Endodermal cell (in vitro differentiated cells): ENCODE data around the gene FERMT3. TPM values are rescaled to one million over a fixed set of nuclear protein-coding genes. Genes with fewer than 3 reads are reported as not detected.

Experiments
- DNase-seq: peaks from one replicate; pipeline ENCODE4 v3.0.0-alpha.2; 2017
- H3K27ac ChIP-seq: 2 replicates; pipeline ENCODE4 v1.5.1; 2013; ENCODE audit warnings: mild to moderate bottlenecking, low read depth, low read length, moderate library complexity
- H3K27me3 ChIP-seq: 2 replicates; pipeline ENCODE4 v1.6.1; 2013; ENCODE audit warnings: mild to moderate bottlenecking, low read length, moderate library complexity; ENCODE audit not compliant: insufficient read depth, control insufficient read depth, poor library complexity, severe bottlenecking
- H3K36me3 ChIP-seq: 2 replicates; pipeline ENCODE4 v1.7.0; 2013; ENCODE audit warnings: mild to moderate bottlenecking, low read length, moderate library complexity; ENCODE audit not compliant: control insufficient read depth, insufficient read depth
- H3K4me1 ChIP-seq: one replicate; pipeline ENCODE4 v1.7.0; 2013; ENCODE audit warnings: low read length; ENCODE audit not compliant: control insufficient read depth, insufficient read depth
- H3K4me3 ChIP-seq: 2 replicates; pipeline ENCODE4 v1.5.1; 2013; ENCODE audit warnings: mild to moderate bottlenecking, low read length, moderate library complexity
- H3K9ac ChIP-seq: 2 replicates; pipeline ENCODE4 v1.6.1; 2013; ENCODE audit warnings: mild to moderate bottlenecking, low read length, moderate library complexity; ENCODE audit not compliant: poor library complexity, severe bottlenecking; ENCODE audit errors: extremely low read depth
- H3K9me3 ChIP-seq: 2 replicates; pipeline ENCODE4 v1.6.1; 2013; ENCODE audit warnings: mild to moderate bottlenecking, low read length, moderate library complexity; ENCODE audit not compliant: control insufficient read depth
- H3K27ac Mint-ChIP-seq: 2 replicates; pipeline ENCODE4 v1.8.0; 2020; ENCODE audit warnings: mixed read lengths
- H3K27me3 Mint-ChIP-seq: 2 replicates; pipeline ENCODE4 v1.8.0; 2021; ENCODE audit warnings: mild to moderate bottlenecking, mixed read lengths; ENCODE audit not compliant: insufficient read depth
- H3K36me3 Mint-ChIP-seq: 2 replicates; pipeline ENCODE4 v1.8.0; 2020; ENCODE audit warnings: low read depth, mixed read lengths
- H3K4me1 Mint-ChIP-seq: 2 replicates; pipeline ENCODE4 v1.8.0; 2020; ENCODE audit warnings: mixed read lengths
- H3K4me3 Mint-ChIP-seq: 2 replicates; pipeline ENCODE4 v1.8.0; 2020; ENCODE audit warnings: mild to moderate bottlenecking, moderate library complexity, mixed read lengths
- H3K9me3 Mint-ChIP-seq: 2 replicates; pipeline ENCODE4 v1.8.0; 2020; ENCODE audit warnings: mild to moderate bottlenecking, mixed read lengths
- WGBS, 2 experiments: methylation state at CpG; one replicate each; pipeline versions ENCODE4 v1.1.5 to v1.1.7; 2013; ENCODE audit warnings: missing lambda C conversion rate in 2 of 2, mixed read lengths in 1 of 2; ENCODE audit not compliant: insufficient coverage in 1 of 2, insufficient read length in 1 of 2; 5-methylcytosine and 5-hydroxymethylcytosine counted together
- total RNA-seq, 2 donors: library from RNA; stranded (reverse); fragmentation: NEBNext Ultra II Directional in 1 of 2; extraction: Animal tissue kit (Norgen Biotek cat#: 25700) in 1 of 2; gene quantifications; 2 replicates in 1 of 2; 3 replicates in 1 of 2; pipeline ENCODE4 v1.2.1, GENCODE V29; 2021
- TF ChIP-seq, protein P1 (sequence below): fragments of 200-600 bp; sonication (generic); conservative IDR thresholded peaks from 2 replicates; pipeline ENCODE4 v1.5.0; 2021; ENCODE audit warnings: antibody characterized with exemption, mild to moderate bottlenecking

The FERMT3 gene
- total RNA-seq, 2 donors from 2014 or later: 4.2 to 5.3 TPM

DNA sequence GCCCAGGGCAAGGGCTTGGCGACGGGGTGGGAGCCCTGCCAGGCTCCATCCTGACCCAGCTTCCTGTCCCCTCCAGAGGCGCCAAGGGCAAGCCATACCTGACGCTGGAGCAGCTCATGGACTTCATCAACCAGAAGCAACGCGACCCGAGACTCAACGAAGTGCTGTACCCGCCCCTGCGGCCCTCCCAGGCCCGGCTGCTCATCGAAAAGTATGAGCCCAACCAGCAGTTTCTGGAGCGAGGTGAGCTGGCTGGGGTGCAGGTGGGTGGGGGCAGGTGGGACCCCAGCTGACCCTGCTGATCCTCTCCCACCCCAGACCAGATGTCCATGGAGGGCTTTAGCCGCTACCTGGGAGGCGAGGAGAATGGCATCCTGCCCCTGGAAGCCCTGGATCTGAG is 49.8 kb downstream of the FERMT3 start:
- DNase-seq: no peak
- Mint-ChIP-seq H3K9me3 (no peaks in the 10 kb centered on the region), H3K27me3 (no peaks in the 10 kb centered on the region), H3K4me3 (no peak overlapping the region), H3K27ac (no peak overlapping the region), H3K36me3 (peaks cover 40% of the 10 kb centered on the region), H3K4me1 (peaks cover 5% of the 10 kb centered on the region)
- Histone ChIP-seq H3K4me3 (no peak overlapping the region), H3K9me3 (no peaks in the 10 kb centered on the region), H3K27me3 (no peaks in the 10 kb centered on the region), H3K27ac (no peak overlapping the region), H3K36me3 (peaks cover 56% of the 10 kb centered on the region), H3K9ac (no peak overlapping the region), H3K4me1 (no peaks in the 10 kb centered on the region)
- WGBS, 2 experiments: 95 to 96% methylated on average over 3 to 15 of the region's 15 CpGs
- TF ChIP-seq, protein P1, sequence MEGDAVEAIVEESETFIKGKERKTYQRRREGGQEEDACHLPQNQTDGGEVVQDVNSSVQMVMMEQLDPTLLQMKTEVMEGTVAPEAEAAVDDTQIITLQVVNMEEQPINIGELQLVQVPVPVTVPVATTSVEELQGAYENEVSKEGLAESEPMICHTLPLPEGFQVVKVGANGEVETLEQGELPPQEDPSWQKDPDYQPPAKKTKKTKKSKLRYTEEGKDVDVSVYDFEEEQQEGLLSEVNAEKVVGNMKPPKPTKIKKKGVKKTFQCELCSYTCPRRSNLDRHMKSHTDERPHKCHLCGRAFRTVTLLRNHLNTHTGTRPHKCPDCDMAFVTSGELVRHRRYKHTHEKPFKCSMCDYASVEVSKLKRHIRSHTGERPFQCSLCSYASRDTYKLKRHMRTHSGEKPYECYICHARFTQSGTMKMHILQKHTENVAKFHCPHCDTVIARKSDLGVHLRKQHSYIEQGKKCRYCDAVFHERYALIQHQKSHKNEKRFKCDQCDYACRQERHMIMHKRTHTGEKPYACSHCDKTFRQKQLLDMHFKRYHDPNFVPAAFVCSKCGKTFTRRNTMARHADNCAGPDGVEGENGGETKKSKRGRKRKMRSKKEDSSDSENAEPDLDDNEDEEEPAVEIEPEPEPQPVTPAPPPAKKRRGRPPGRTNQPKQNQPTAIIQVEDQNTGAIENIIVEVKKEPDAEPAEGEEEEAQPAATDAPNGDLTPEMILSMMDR: no peak

- Mint-ChIP-seq H3K4me1 (peaks cover 5% of the 10 kb centered on the region), H3K9me3 (no peaks in the 10 kb centered on the region), H3K27me3 (no peaks in the 10 kb centered on the region), H3K4me3 (no peak overlapping the region), H3K27ac (no peak overlapping the region), H3K36me3 (peaks cover 55% of the 10 kb centered on the region)
- no peak overlapping the region for H3K9ac ChIP-seq
- WGBS, 2 experiments: 94 to 95% methylated on average over 24 of the region's 24 CpGs
- peaks cover 66% of the 10 kb centered on the region for H3K36me3 ChIP-seq
- no peak for DNase-seq
- H3K4me3 ChIP-seq: no peak overlapping the region
- no peak overlapping the region for H3K27ac ChIP-seq
- TF ChIP-seq, protein P1: no peak
- H3K4me1 ChIP-seq: no peaks in the 10 kb centered on the region
- no peaks in the 10 kb centered on the region for H3K9me3 ChIP-seq
- no peaks in the 10 kb centered on the region for H3K27me3 ChIP-seq
Measured at GRCh38 chr11:64258356-64258755, 51.8 kb downstream of the FERMT3 start.

DNA sequence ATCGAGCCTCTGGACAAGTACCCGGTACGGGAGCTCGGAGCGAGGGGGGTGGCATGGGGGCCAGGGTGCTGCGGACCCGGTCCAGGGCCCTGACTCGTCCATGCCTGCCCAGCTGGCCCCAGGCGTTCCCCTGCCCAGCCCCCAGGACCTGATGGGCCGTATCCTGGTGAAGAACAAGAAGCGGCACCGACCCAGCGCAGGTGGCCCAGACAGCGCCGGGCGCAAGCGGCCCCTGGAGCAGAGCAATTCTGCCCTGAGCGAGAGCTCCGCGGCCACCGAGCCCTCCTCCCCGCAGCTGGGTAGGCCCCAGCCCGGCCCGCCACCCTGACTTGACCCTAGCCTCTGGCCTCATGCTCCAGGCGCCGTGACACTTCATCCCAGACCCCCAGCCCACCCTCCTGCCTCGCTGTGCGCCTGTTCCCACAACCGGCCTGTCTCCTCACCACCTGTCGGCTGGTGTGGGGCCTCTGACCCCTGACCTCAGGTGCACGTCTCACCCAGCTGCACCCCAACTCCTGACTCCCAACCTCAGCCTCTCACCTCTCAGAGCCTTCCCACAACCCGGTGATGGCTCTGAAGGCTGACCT is 52.5 kb downstream of the FERMT3 start:
- H3K27ac Mint-ChIP-seq: no peak overlapping the region
- WGBS, 2 experiments: 95 to 97% methylated on average over 17 to 32 of the region's 32 CpGs

More for the DNA sequence above, 52.5 kb downstream of the FERMT3 start:
- no peak for DNase-seq
- TF ChIP-seq, protein P1: no peak
- no peaks in the 10 kb centered on the region for H3K4me1 Mint-ChIP-seq
- H3K36me3 ChIP-seq: peaks cover 70% of the 10 kb centered on the region
- peaks cover 53% of the 10 kb centered on the region for H3K36me3 Mint-ChIP-seq
- no peak overlapping the region for H3K4me3 ChIP-seq
- H3K4me3 Mint-ChIP-seq: no peak overlapping the region
- H3K9me3 Mint-ChIP-seq: no peaks in the 10 kb centered on the region
- no peaks in the 10 kb centered on the region for H3K4me1 ChIP-seq
- H3K27ac ChIP-seq: no peak overlapping the region
- H3K9me3 ChIP-seq: no peaks in the 10 kb centered on the region
- no peak overlapping the region for H3K9ac ChIP-seq
- no peaks in the 10 kb centered on the region for H3K27me3 ChIP-seq
- no peaks in the 10 kb centered on the region for H3K27me3 Mint-ChIP-seq
